Heart right ventricle (tissue), 16 donors: Measurements from ENCODE around the gene ADSS1. TPM values are rescaled to one million over a fixed set of nuclear protein-coding genes. Genes with fewer than 3 reads are reported as not detected.

Experiments used
- ATAC-seq, 8 donors: fragments of 200-7000 bp; cut with Tn5 transposase; one replicate each; pipeline ENCODE4 v1.9.1; 2020; ENCODE audit warnings: mild to moderate bottlenecking in 8 of 8, moderate library complexity in 8 of 8, moderate number of reproducible peaks in 1 of 8
- DNase-seq, 2 donors: peaks; one replicate each; pipeline ENCODE4 v3.0.0-alpha.2; 2020
- H3K27ac ChIP-seq, 10 donors: fragments of 200-600 bp; sonication (generic) in 2 of 10; one replicate each; pipeline versions ENCODE4 v1.5.0 to v1.8.0; 2020 to 2022; ENCODE audit warnings: mild to moderate bottlenecking in 3 of 10
- H3K27me3 ChIP-seq, 7 donors: fragments of 200-600 bp; one replicate each; pipeline ENCODE4 v1.8.0; 2021 to 2022; ENCODE audit warnings: mild to moderate bottlenecking in 2 of 7
- H3K36me3 ChIP-seq, 9 donors: fragments of 200-600 bp; sonication (generic) in 1 of 9; one replicate each; pipeline versions ENCODE4 v1.5.0 to v1.8.0; 2020 to 2022; ENCODE audit warnings: mild to moderate bottlenecking in 2 of 9
- H3K4me1 ChIP-seq, 9 donors: fragments of 200-600 bp; sonication (generic) in 1 of 9; one replicate each; pipeline versions ENCODE4 v1.5.0 to v1.8.0; 2020 to 2022; ENCODE audit warnings: mild to moderate bottlenecking in 4 of 9
- H3K4me3 ChIP-seq, 10 donors: fragments of 200-600 bp; sonication (generic) in 2 of 10; one replicate each; pipeline versions ENCODE4 v1.5.0 to v1.8.0; 2020 to 2022; ENCODE audit warnings: mild to moderate bottlenecking in 7 of 10, moderate library complexity in 2 of 10
- H3K9me3 ChIP-seq, 11 donors: fragments of 200-600 bp in 10 of 11; sonication (generic) in 2 of 11; one replicate each; pipeline versions ENCODE4 v1.5.0 to v1.8.0; 2013 to 2022; ENCODE audit warnings: mild to moderate bottlenecking in 2 of 11, control low read depth in 1 of 11, moderate library complexity in 1 of 11
- CTCF ChIP-seq, 9 donors: fragments of 200-600 bp; sonication (generic) in 2 of 9; IDR thresholded peaks; one replicate each; pipeline versions ENCODE4 v1.5.0 to v1.8.0; 2021 to 2022; ENCODE audit warnings: antibody characterized with exemption in 9 of 9, mild to moderate bottlenecking in 5 of 9, moderate library complexity in 1 of 9
- WGBS, 2 donors: extraction: QIAGEN DNeasy Blood & Tissue Kit; methylation state at CpG; one replicate each; pipeline ENCODE4 v1.1.7; 2013; ENCODE audit warnings: inconsistent platforms in 1 of 2; 5-methylcytosine and 5-hydroxymethylcytosine counted together
- intact Hi-C, 10 donors: fragments of 100-400 bp; cut with DNase I; formaldehyde crosslinking; loops; one replicate each; pipeline versions ENCODE4 v1.11.1 to v1.14.2; 2022
- polyA plus RNA-seq, 2 donors: library from polyadenylated mRNA; stranded (reverse); fragments of 200-250 nt; gene quantifications; one replicate each; pipeline ENCODE4 v1.2.3, GENCODE V29; 2013
- total RNA-seq, 10 donors: library from RNA; stranded (reverse); fragmentation: NEBNext Ultra II Directional in 3 of 10; extraction: Animal tissue kit (Norgen Biotek cat#: 25700) in 3 of 10; gene quantifications; one replicate each; pipeline versions ENCODE4 v1.2.1 to v1.2.4, GENCODE V29; 2021 to 2023
- donor health status: Arrhythmogenic right ventricular cardiomyopathy.
- donor health status: ischemic (EF 13 %, LVEDD 7.1; RV severe dilation, severe dysfunction).
- donor health status: healthy with polysubstance abuse.
- donor health status: DM: no; HTN: yes; CAD: no.
- donor health status: DM: no; HTN: no; CAD: no.
- donor health status: ischemic (EF 25% LVEDD 6.9; RV normal size, moderate dysfunction).
- donor health status: ischemic (EF 25% LVEDD 5.7; RV mildly dilated, moderate dysfunction).
- donor health status: healthy.
- donor health status: DM: yes; HTN: yes; CAD: no.
- donor health status: Ischemic cardiomyopathy.
- donor health status: ischemic (EF 35%, LVEDD 5.7; RV mildly dilated, moderate dysfunction).
- donor health status: nonischemic (EF 11% LVEDD 7.7; RV severe dilation, severe dysfunction).
- donor health status: DM: yes; HTN: yes; CAD: no.
- donor health status: PGD.
- donor health status: ischemic (EF 29% LVEDD 5.4; RV normal size, mild dysfunction).
- donor health status: nonischemic (EF 23%, LVEDD 6.1; RV moderate dilation, normal function).

The ADSS1 gene
- total and polyA plus RNA-seq, 12 donors = 74.6 to 295 (median 195) TPM

GRCh38 chr14:104746071-104746545 is 22.1 kb downstream of the ADSS1 start:
- ATAC-seq (no peak), DNase-seq (no peak)
- intact Hi-C loops = no loop called here
- H3K27ac ChIP-seq = peak overlapping the region in 6 of 10 donors; percentile 7 to 48 (median 31)
- TF ChIP-seq CTCF (IDR thresholded peaks at IDR 0.05) = no peak
- H3K9me3 ChIP-seq = no peaks in the 10 kb centered on the region
- WGBS, 2 donors = 86 to 87% methylated on average over 13 of the region's 13 CpGs
- H3K27me3 ChIP-seq = no peaks in the 10 kb centered on the region
- peaks cover 0 to 59% (median 8%) of the 10 kb centered on the region in 9 donors for H3K36me3 ChIP-seq
- peaks cover 0 to 36% (median 9%) of the 10 kb centered on the region in 9 donors for H3K4me1 ChIP-seq
- no peak overlapping the region for H3K4me3 ChIP-seq

- H3K9me3 ChIP-seq = no peaks in the 10 kb centered on the region
- intact Hi-C loops = no loop called here
- peaks cover under 1 to 39% (median 14%) of the 10 kb centered on the region in 9 donors for H3K4me1 ChIP-seq
- 68 to 78% methylated on average over 7 of the region's 7 CpGs for WGBS, 2 donors
- TF ChIP-seq CTCF (IDR thresholded peaks at IDR 0.05) = no peak
- H3K4me3 ChIP-seq = no peak overlapping the region
- H3K36me3 ChIP-seq = peaks cover 0 to 53% (median 8%) of the 10 kb centered on the region in 9 donors
- DNase-seq = no peak
- no peaks in the 10 kb centered on the region for H3K27me3 ChIP-seq
- ATAC-seq = peak in 3 of 8 donors; percentile 31 to 63 (median 37)
- H3K27ac ChIP-seq = peak overlapping the region in 4 of 10 donors; percentile 7 to 60 (median 46)
These were observed 23.0 kb downstream of the ADSS1 start for GRCh38 chr14:104746934-104747481.

GRCh38 chr14:104747876-104748275 is 23.8 kb downstream of the ADSS1 start:
- Histone ChIP-seq H3K9me3 (no peaks in the 10 kb centered on the region), H3K27me3 (no peaks in the 10 kb centered on the region), H3K36me3 (peaks cover 0 to 44% (median 4%) of the 10 kb centered on the region in 9 donors), H3K27ac (peak overlapping the region in 2 of 10 donors; percentile 48 to 60), H3K4me3 (no peak overlapping the region), H3K4me1 (peaks cover 2 to 42% (median 18%) of the 10 kb centered on the region in 9 donors)
- WGBS, 2 donors = 74 to 83% methylated on average over 9 of the region's 9 CpGs
- no peak for TF ChIP-seq CTCF (IDR thresholded peaks at IDR 0.05)
- intact Hi-C loops = no loop called here
- ATAC-seq (no peak), DNase-seq (no peak)

GRCh38 chr14:104749111-104749649 is 25.2 kb downstream of the ADSS1 start:
- intact Hi-C loops = no loop called here
- ATAC-seq = no peak
- Histone ChIP-seq H3K27me3 (no peaks in the 10 kb centered on the region), H3K27ac (peak overlapping the region in 2 of 10 donors; percentile 10 to 44), H3K9me3 (no peaks in the 10 kb centered on the region), H3K36me3 (peaks cover 0 to 31% (median 0%) of the 10 kb centered on the region in 9 donors), H3K4me3 (no peak overlapping the region), H3K4me1 (peaks cover 9 to 50% (median 27%) of the 10 kb centered on the region in 9 donors)
- 68 to 80% methylated on average over 11 of the region's 11 CpGs for WGBS, 2 donors
- DNase-seq = peak in 1 of 2 donors; percentile 40
- no peak for TF ChIP-seq CTCF (IDR thresholded peaks at IDR 0.05)
